GM19043 (cell line): ENCODE data around the gene OSBP2.

Experiments
- ATAC-seq: cut with Tn5 transposase; IDR thresholded peaks from one replicate; pipeline ENCODE4 v1.9.1; 2021; ENCODE audit warnings: low read depth; ENCODE audit not compliant: unreplicated experiment

OSBP2 gene

GRCh38 chr22:30953206-30953605 lies 258.5 kb downstream of the OSBP2 start:
- no peak for ATAC-seq

GRCh38 chr22:30955153-30955552 lies 260.5 kb downstream of the OSBP2 start:
- no peak for ATAC-seq
